GM18505 (cell line): ENCODE results near the gene SPAG9.

Experiments used
- ATAC-seq: cut with Tn5 transposase; IDR thresholded peaks from one replicate; pipeline ENCODE4 v1.9.1; 2021; ENCODE audit not compliant: unreplicated experiment
- POLR2A ChIP-seq: IDR thresholded peaks from 4 replicates; pipeline ENCODE4 v1.6.1; 2011; ENCODE audit warnings: borderline replicate concordance; ENCODE audit not compliant: insufficient read depth, insufficient read length; ENCODE audit errors: extremely low read depth

The SPAG9 gene

DNA sequence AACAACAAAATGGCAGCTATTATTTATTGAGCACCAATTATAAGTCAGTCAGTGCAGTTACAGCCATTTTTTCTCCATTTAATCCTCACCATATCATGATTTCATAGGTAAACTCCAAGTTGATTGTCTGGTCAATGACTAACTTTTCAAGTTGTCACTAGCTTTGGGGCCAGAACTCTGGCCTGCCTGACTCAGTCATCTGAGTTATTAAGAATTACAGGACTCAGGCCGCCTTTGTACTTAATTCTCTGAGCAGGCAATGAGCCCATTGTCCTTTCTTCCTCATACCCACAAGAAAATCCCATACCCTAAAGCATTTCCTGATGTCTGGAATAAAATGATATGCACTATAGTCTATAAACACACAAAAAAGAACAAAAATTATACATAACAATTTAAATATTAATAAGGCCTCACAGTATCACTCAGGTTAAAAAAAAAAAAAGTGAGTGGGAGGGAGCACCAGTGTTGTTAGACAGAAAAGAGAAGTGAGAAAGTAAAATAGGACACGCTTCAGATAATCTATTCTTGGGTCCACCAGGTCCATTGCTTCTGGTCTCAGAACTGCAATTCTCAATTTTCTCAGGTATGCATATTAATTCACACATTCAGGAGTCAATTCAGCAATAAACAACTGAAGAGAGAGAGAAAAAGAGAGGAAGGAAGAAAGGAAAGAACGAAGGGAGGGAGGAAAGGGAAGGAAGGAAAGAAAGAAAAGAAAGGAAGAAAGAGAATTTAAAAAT is 70.2 kb downstream of the SPAG9 start:
- peak; percentile 72 for ATAC-seq
- no peak for TF ChIP-seq POLR2A

DNA sequence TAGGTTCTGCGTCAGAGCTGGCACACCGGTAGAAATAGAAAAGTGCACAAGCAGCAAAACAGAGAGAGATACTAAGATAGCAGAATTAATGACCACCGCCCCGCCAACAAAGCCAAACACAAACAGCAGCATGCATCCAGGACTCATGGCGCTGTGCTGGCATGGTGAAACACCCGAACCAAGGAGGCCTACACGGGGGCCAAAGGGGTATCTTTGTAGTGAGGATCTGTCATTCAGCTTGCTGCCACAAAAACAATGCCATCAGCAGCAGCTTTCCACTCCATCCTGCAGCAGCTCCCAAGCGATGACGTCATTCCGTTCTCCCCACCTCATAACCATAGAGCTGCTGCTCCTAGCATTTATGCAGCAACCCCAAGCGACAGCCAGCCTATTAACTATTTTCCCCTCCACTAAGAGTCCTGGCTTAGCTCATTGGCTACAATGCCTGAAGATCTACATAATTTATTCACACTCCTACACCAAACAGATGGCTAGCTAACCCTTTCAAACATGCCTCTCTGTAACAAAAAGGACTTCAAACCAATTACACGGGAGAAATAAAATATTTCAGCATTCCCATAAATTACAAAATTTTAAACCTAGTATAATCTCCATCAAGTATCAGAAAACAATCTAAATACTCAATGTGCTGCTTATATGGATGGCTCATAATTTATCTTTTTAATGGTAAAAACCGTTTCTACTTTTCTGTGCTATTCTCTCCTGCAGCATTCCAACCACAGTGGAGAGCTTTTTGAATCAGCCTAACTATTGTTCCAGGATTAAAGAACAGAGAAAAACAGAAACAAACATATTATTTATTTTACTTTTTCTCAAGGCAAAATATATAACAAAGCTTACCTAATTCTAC is 73.9 kb downstream of the SPAG9 start:
- TF ChIP-seq POLR2A, result no peak

DNA sequence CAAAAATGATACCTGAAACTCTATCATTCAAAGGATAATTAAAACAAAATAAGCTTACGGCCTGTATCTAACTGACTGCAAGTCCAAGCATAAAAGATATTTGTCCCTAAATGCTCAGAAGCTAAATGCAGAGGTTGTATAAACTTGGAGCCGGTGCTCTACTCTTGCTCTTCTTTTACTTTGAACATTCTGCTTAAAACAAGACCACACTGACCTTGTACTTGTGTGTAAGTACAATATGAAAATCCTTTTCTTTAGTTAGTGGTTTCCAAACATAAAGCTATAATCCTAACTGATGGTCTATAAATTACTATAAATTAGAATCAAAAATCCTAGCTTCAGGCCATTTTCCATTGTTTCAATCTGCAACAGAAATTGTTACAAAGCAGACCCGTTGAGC is 74.6 kb downstream of the SPAG9 start:
- no peak for ATAC-seq
- TF ChIP-seq POLR2A, result no peak

More for the DNA sequence above, 73.9 kb downstream of the SPAG9 start:
- ATAC-seq, result no peak

DNA sequence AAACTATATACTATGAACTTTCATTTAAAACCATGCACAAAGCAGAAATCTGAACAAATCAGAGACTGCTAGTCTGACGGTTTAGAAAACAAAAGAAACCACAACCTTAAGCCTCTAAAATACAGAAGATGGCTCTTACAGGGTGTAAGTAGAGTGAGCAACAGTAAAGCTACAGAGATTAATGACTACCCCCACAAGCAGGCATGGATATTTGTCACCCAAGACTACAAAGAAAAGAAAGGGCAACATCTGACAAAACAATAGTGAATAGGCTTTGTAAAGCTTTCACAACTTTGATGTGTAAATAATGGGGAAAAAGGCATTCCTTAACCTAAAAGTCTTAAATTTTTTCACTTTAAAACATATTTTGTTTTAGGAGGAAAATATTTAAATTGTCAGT is 75.0 kb downstream of the SPAG9 start:
- no peak for ATAC-seq
- TF ChIP-seq POLR2A, result no peak

DNA sequence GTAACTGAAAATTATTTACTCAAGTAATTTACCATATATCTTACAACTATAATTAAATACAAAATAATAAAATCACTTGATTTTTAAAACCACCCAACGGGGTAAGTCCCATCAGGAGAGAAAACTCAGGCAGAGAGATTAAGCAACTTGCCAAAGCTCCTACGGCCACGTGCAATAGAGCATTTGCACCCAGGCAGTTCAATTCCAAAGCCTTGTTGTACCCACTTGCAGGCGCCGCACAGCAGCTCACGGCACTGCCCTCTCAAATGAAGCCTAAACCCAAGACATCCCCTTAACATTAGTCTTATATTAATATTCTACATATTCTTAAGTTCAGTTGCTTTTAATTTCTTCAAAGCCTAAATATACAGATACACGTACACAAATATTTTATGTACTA is 75.7 kb downstream of the SPAG9 start:
- no peak for TF ChIP-seq POLR2A
- no peak for ATAC-seq

DNA sequence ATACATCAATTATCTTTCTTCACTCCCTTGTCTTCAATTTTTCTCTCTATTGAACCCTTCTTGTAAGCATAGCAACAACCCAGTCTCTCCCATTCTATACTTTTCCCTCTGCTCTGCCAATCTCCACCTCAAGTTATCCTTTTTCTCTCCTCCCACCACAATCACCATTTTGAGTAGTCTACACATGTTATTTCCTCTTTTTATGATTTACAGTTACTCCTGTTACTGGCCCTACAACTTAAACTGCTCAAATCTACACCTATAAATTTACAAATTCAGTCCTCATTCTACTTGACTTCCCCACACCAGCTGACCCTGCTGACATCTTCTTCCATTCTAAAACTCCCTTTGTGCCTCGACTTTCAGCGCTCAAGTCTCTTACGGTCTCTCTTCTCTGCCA is 84.6 kb downstream of the SPAG9 start:
- no peak for ATAC-seq
- TF ChIP-seq POLR2A, result no peak

DNA sequence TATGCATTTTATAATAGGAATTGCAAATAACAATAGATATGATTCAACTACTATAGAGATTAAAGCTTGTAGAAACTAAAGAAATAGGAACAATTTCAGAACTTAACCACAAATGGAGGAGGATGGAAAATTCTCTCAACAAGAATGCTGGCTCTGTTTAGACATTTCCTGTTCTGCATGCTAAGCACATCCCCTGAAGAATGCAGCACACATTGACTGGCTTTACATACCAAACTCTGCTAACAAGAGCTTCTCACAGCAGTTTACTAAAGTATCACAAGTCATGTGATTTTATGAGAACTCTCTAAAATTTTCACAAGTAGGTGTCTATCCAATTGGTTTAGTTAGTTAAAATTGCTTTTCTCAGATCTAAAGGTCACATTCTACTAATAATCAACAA is 85.2 kb downstream of the SPAG9 start:
- ATAC-seq, result no peak
- TF ChIP-seq POLR2A, result no peak

DNA sequence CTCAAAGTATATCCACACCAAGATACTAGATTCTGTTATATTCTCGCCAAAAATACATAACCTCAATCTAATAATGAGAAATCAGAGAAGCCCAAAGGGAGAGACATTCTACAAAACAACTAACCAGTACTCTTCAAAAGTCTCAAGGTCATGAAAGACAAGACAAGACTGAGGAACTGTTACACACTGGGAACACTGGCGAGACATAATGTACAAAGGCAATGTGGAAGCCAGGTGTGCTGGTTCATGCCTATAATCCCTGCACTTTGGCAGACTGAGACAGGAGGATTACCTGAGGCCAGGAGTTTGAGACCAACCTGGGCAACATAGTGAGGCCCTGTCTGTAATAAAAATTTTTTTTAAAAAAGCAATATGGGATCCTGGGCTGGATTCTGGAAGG is 85.9 kb downstream of the SPAG9 start:
- ATAC-seq, result no peak
- no peak for TF ChIP-seq POLR2A

DNA sequence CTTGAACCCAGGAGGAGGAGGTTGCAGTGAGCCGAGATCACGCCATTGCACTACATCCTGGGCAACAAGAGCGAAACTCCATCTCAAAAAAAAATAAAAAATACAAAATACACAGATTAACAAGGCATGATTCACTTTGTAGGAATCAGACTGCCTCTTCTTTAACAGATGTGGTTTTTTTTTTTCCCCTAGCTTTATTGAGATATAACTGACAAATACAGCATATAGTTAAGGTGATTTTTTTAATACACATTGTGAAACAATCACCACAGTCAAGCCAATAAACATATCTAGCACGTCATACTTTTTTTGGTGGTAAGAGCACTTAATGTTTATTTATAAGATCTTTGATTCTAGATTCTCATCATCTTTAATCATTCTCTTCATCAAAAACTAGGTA is 87.8 kb downstream of the SPAG9 start:
- TF ChIP-seq POLR2A, result no peak
- ATAC-seq, result no peak

DNA sequence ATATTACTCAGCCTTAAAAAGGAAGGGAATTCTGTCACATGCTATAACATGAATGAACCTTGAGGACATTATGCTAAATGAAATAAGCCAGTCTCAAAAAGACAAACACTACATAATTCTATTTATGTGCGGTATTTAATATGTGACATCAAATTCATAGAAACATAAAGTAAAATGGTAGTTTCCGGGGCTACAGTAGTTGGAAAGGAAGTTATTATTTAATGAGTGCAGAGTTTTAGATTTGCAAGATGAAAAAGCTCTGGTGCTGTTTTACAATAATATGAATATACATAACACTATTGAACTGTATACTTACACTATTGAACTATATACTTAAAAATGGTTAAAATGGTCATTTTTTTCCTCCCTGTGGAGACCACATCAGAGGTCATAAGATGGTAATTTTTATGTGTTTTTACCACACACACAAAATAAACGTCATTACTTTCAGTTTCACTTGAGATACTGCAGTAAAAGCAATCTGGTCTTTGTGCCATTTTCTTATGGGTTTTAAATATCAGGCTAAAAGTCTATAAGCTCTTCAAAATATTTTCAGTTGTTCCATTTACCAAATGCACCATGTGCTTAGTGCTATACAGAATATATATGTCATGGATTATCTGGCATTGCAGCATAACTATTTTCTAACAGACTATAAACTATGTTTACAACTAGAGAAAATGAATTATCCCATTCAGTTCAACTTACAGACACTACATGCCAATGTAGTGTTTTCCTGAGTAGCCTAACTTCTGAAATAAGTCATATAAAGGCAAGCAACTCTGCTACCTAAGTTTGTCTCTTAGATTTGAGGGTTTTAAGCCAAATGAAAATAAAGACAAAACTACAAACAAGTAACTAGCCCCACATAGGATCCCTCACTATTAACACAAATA is 90.9 kb downstream of the SPAG9 start:
- no peak for ATAC-seq
- TF ChIP-seq POLR2A, result no peak

DNA sequence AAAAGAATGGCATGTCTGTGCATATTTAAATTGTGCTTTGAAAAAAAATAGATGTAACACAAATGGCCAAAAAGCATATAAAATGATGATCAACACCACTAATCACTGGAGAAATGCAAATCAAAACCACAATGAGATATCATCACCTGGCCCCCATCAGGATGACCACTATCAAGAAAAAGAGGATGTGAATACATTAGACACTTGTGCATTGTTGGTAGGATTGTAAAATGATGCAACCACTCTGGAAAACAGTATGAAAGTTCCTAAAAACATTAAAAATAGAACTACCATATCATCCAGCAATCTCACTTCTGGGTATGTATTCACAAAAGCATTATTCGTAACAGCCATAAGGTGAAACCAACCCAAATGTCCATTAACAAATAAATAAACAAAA is 91.5 kb downstream of the SPAG9 start:
- TF ChIP-seq POLR2A, result no peak
- no peak for ATAC-seq

DNA sequence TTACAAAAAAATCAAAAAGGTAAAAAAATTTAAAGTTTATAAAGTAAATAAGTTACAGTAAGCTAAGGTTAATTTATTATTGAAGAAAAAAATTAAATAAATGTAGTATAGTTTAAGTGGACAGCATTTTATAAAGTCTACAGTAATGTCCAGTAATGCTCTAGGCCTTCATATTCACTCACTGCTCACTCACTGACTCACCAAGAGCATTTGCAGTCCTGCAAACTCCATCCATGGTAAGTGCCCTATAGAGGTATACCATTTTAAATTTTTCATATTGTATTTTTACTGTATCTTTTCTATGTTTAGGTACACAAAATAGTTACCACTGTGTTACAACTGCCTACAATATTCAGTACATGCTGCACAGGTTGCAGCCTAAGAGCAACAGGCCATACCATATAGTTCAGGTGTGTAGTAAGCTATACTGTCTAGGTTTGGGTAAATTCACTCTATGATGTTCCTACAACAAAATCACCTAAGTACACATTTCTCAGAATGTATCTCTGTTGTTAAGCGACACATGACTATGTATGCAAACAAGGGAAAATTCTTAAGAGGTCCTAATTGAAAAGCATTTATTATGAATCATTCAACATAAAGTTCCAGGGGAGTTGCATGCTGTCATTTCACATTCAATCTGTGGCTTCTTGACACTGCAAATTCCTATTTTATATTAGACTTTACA is 92.3 kb downstream of the SPAG9 start:
- no peak for TF ChIP-seq POLR2A
- no peak for ATAC-seq

DNA sequence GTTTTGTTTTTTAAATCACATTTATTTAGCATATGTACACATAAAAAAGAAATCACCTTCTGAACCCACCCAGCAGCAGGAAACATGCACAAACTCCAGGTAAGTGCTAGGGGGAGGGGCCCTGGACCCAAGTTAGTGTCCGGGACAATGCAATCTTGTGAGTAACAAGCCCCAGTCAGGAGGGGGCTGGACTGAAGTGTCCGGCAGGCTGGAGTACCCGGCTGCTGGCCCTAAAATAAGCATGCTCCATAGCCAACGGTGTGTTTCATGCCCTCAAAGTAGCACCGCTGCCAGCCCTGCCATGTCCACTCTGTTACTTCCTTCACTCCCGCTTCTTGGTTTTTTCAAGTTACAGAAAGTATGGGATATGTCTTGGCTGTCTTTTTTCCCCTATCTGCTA is 102.1 kb downstream of the SPAG9 start:
- ATAC-seq, result no peak
- no peak for TF ChIP-seq POLR2A
